K562 (cell line): ENCODE data around the gene ST7. TPM values are rescaled to one million over a fixed set of nuclear protein-coding genes. Genes with fewer than 3 reads are reported as not detected.
A peak's percentile ranks its signal among the peaks of the same experiment; 100 is the strongest.

Experiments
- BHLHE40 ChIP-seq: IDR thresholded peaks from 2 replicates; pipeline ENCODE4 v1.6.1; 2011; ENCODE audit warnings: low read length, improper control_type of control experiment
- CBFA2T2 ChIP-seq: fragments of 450-650 bp; conservative IDR thresholded peaks from 2 replicates; pipeline ENCODE4 v1.6.1; 2017; ENCODE audit warnings: mild to moderate bottlenecking
- CCAR2 ChIP-seq: fragments of 200-400 bp; formaldehyde crosslinking; IDR thresholded peaks from 2 replicates; pipeline ENCODE4 v1.6.1; 2017; ENCODE audit warnings: mild to moderate bottlenecking, low read depth, low read length
- E2F5 ChIP-seq: sonication (generic); formaldehyde crosslinking; IDR thresholded peaks from 2 replicates; pipeline ENCODE4 v1.8.0; 2022; ENCODE audit warnings: mild to moderate bottlenecking, missing genetic modification reagents
- FOXM1 ChIP-seq, 2 experiments: fragments of 450-650 bp in 1 of 2; sonication (generic) in 1 of 2; formaldehyde crosslinking in 1 of 2; IDR thresholded peaks; 2 replicates each; pipeline versions ENCODE4 v1.6.1 to v1.9.0; 2017 to 2022; ENCODE audit warnings: low read depth in 2 of 2, mild to moderate bottlenecking in 2 of 2, missing genetic modification reagents in 1 of 2, moderate library complexity in 1 of 2
- GABPB2 ChIP-seq: fragments of 250-450 bp; sonication (Bioruptor Pico); conservative IDR thresholded peaks from 2 replicates; pipeline ENCODE4 v1.5.1; 2021; ENCODE audit warnings: mild to moderate bottlenecking
- NFXL1 ChIP-seq: fragments of 450-650 bp; formaldehyde crosslinking; IDR thresholded peaks from 2 replicates; pipeline ENCODE4 v1.4.0; 2021; ENCODE audit warnings: mild to moderate bottlenecking
- PYGO2 ChIP-seq: fragments of 450-650 bp; IDR thresholded peaks from 2 replicates; pipeline ENCODE4 v1.6.1; 2016; ENCODE audit warnings: mild to moderate bottlenecking, missing genetic modification characterization, moderate library complexity, missing compliant biosample characterization
- RBM17 ChIP-seq: fragments of 200-400 bp; formaldehyde crosslinking; IDR thresholded peaks from 2 replicates; pipeline ENCODE4 v1.6.1; 2017; ENCODE audit warnings: low read depth, mild to moderate bottlenecking, low read length, borderline replicate concordance
- SAFB2 ChIP-seq: fragments of 200-400 bp; formaldehyde crosslinking; IDR thresholded peaks from 2 replicates; pipeline ENCODE4 v1.6.1; 2018; ENCODE audit warnings: borderline replicate concordance, low read length, low read depth, moderate library complexity; ENCODE audit not compliant: severe bottlenecking
- SAP30 ChIP-seq: fragments of 200-600 bp; sonication (generic); IDR thresholded peaks from 2 replicates; pipeline ENCODE4 v1.6.1; 2012; ENCODE audit warnings: borderline replicate concordance, low read depth, mild to moderate bottlenecking, moderate library complexity, low read length, control low read depth, inconsistent platforms; ENCODE audit not compliant: insufficient read depth, poor library complexity, severe bottlenecking
- SOX6 ChIP-seq: fragments of 450-650 bp; IDR thresholded peaks from 2 replicates; pipeline ENCODE4 v1.6.1; 2014; ENCODE audit warnings: mild to moderate bottlenecking
- ZBTB49 ChIP-seq: sonication (generic); formaldehyde crosslinking; IDR thresholded peaks from 2 replicates; pipeline ENCODE4 v1.8.0; 2022; ENCODE audit warnings: missing genetic modification reagents, mild to moderate bottlenecking, borderline replicate concordance
- ZNF277 ChIP-seq: fragments of 250-450 bp; sonication (Bioruptor Pico); IDR thresholded peaks from 2 replicates; pipeline ENCODE4 v1.8.0; 2022; ENCODE audit warnings: inconsistent platforms, mild to moderate bottlenecking, moderate library complexity, borderline replicate concordance
- ZNF354B ChIP-seq: fragments of 250-450 bp; sonication (Bioruptor Pico); IDR thresholded peaks from 2 replicates; pipeline ENCODE4 v1.4.0; 2020
- ZNF639 ChIP-seq, 2 experiments: fragments of 200-800 bp in 1 of 2; sonication (Bioruptor generic) in 1 of 2; sonication (generic) in 1 of 2; formaldehyde crosslinking in 1 of 2; IDR thresholded peaks in 1 of 2; conservative IDR thresholded peaks in 1 of 2; 2 replicates each; pipeline versions ENCODE4 v1.5.0 to v1.6.1; 2016 to 2020; ENCODE audit warnings: missing compliant biosample characterization in 1 of 2, missing genetic modification characterization in 1 of 2, missing genetic modification reagents in 1 of 2
- ZNF655 ChIP-seq: fragments of 250-450 bp; sonication (Bioruptor Pico); IDR thresholded peaks from 2 replicates; pipeline ENCODE4 v1.5.0; 2021
- ZSCAN29 ChIP-seq: fragments of 450-650 bp; IDR thresholded peaks from 2 replicates; pipeline ENCODE4 v1.6.1; 2017
- polyA plus RNA-seq, 8 experiments: library from polyadenylated mRNA; depleted of rRNA in 4 of 8; stranded (reverse) in 5 of 8; unstranded in 3 of 8; fragments of >200 nt; fragmentation: Nextera tagmentation in 2 of 8; fragmentation: Illumina TruSeq in 1 of 8; extraction: Ambion mirVana in 2 of 8; extraction: Trizol in 1 of 8; gene quantifications; 2 replicates each; pipeline versions ENCODE4 v1.2.1 to v1.2.3, GENCODE V29; 2011 to 2014; ENCODE audit warnings: inconsistent platforms in 1 of 8, missing spikeins in 1 of 8
- total RNA-seq, 7 experiments: library from RNA; depleted of rRNA in 6 of 7; stranded (reverse); fragments of >200 nt in 6 of 7; fragmentation: Illumina TruSeq in 2 of 7; extraction: Trizol in 2 of 7; gene quantifications; 2 replicates each; pipeline versions ENCODE4 v1.2.1 to v1.2.3, GENCODE V29; 2011 to 2021; ENCODE audit warnings: low replicate concordance in 1 of 7

The ST7 gene
- total and polyA plus RNA-seq, 9 of the 15 experiments (the other 6 are each of a cell fraction or from before 2014, with no cell fraction given), result 23.9 to 56.3 (median 36.9) TPM

GRCh38 chr7:116949941-116950801 lies 3.1 kb upstream of the ST7 start (continued):
- TF ChIP-seq ZBTB49 (CRISPR knock-in tag) (no peak), FOXM1 (IDR thresholded peaks at IDR 0.05; ENCODE audit: low read depth) (peak; percentile 84), FOXM1 (CRISPR knock-in tag; IDR thresholded peaks at IDR 0.05; ENCODE audit: low read depth) (no peak), ZSCAN29 (peak; percentile 68; the same call in 1 of the 2 replicates), CCAR2 (no peak), ZNF354B (CRISPR knock-in tag) (no peak), PYGO2 (tag) (peak; percentile 87; the same call in 1 of the 2 replicates), RBM17 (no peak), SAP30 (no peak), NFXL1 (CRISPR knock-in tag) (no peak), BHLHE40 (peak; percentile 64), SOX6 (peak; percentile 86), SAFB2 (no peak), ZNF639 (CRISPR knock-in tag; conservative IDR thresholded peaks at IDR 0.05 in 1 of 2, IDR thresholded peaks at IDR 0.05 in 1 of 2) (no peak; a peak in 1 of 4 replicates), ZNF655 (CRISPR knock-in tag) (no peak), GABPB2 (CRISPR knock-in tag) (0 out of 2 replicates have a peak, but pooled peaks have one; percentile 52), E2F5 (CRISPR knock-in tag) (no peak), ZNF277 (CRISPR knock-in tag) (no peak), CBFA2T2 (peak; percentile 96)
